CD4-positive, alpha-beta T cell treated with Interleukin-10 for 1 hour (primary cell): ENCODE measurements around the gene ZNF747.
A peak's percentile ranks its signal among the peaks of the same experiment; 100 is the strongest.

ENCODE experiments used
- DNase-seq: peaks from one replicate; pipeline ENCODE4 v3.0.0-alpha.2; 2020

The ZNF747 gene

GRCh38 chr16:30534368-30535105 is at the start of gene ZNF747:
TSS of gene ZNF747 (minus strand) at chr16:30534858. CDS start at chr16:30534679, 179 bp downstream.
- DNase-seq = peak; percentile 94

GRCh38 chr16:30582611-30583340 is 48.1 kb upstream of the ZNF747 start:
- no peak for DNase-seq

GRCh38 chr16:30581457-30581856 is 46.8 kb upstream of the ZNF747 start:
- DNase-seq = no peak

GRCh38 chr16:30574678-30575077 is 40.0 kb upstream of the ZNF747 start:
- DNase-seq = no peak

- DNase-seq = peak; percentile 99
Measured at GRCh38 chr16:30571445-30572322, 37.0 kb upstream of the ZNF747 start, which contains the start of gene ZNF688. TSS of gene ZNF688 (minus strand) at chr16:30571714. CDS start at chr16:30571629, 85 bp downstream.

- no peak for DNase-seq
Measured at GRCh38 chr16:30570636-30571444, 36.2 kb upstream of the ZNF747 start.

GRCh38 chr16:30569746-30570635 is 35.3 kb upstream of the ZNF747 start:
- DNase-seq = no peak

GRCh38 chr16:30569281-30569680 is 34.6 kb upstream of the ZNF747 start:
- DNase-seq = no peak

GRCh38 chr16:30567991-30568638 is 33.5 kb upstream of the ZNF747 start:
- peak; percentile 78 for DNase-seq

- DNase-seq = peak; percentile 68
Measured at GRCh38 chr16:30567160-30567990, 32.7 kb upstream of the ZNF747 start.

GRCh38 chr16:30566531-30566930 is 31.9 kb upstream of the ZNF747 start:
- DNase-seq = no peak

GRCh38 chr16:30565984-30566383 is 31.3 kb upstream of the ZNF747 start:
- no peak for DNase-seq

GRCh38 chr16:30565526-30565925 is 30.9 kb upstream of the ZNF747 start:
- DNase-seq = no peak

- no peak for DNase-seq
Measured at GRCh38 chr16:30562021-30562420, 27.4 kb upstream of the ZNF747 start.

- peak; percentile 37 for DNase-seq
Measured at GRCh38 chr16:30561089-30561816, 26.6 kb upstream of the ZNF747 start.

- no peak for DNase-seq
Measured at GRCh38 chr16:30559690-30560089, 25.0 kb upstream of the ZNF747 start.

GRCh38 chr16:30558789-30559377 is 24.2 kb upstream of the ZNF747 start:
- DNase-seq = no peak

GRCh38 chr16:30557957-30558788 is 23.5 kb upstream of the ZNF747 start, which contains the start of gene ZNF764:
TSS of gene ZNF764 (minus strand) at chr16:30558374. CDS start at chr16:30558182, 192 bp downstream.
- DNase-seq = peak; percentile 99
